Gastroesophageal sphincter (tissue), 3 donors: ENCODE results near the gene SLC47A2.

ENCODE experiments used
- CTCF ChIP-seq, 4 experiments: fragments of 200-600 bp in 2 of 4; fragments of 450-650 bp in 2 of 4; sonication (generic) in 1 of 4; IDR thresholded peaks; one replicate each; pipeline ENCODE4 v1.5.1; 2017 to 2019; ENCODE audit warnings: antibody characterized with exemption in 4 of 4, mild to moderate bottlenecking in 2 of 4, moderate library complexity in 2 of 4
- EP300 ChIP-seq: sonication (generic); formaldehyde crosslinking; IDR thresholded peaks from one replicate; pipeline ENCODE4 v1.6.1; 2017; ENCODE audit warnings: antibody characterized with exemption, mild to moderate bottlenecking
- POLR2A ChIP-seq, 2 donors: fragments of 450-650 bp; IDR thresholded peaks; one replicate each; pipeline ENCODE4 v1.6.1; 2017; ENCODE audit warnings: antibody characterized with exemption in 2 of 2, mild to moderate bottlenecking in 2 of 2, moderate library complexity in 1 of 2

- TF ChIP-seq CTCF (IDR thresholded peaks at IDR 0.05) = no peak
- no peak for TF ChIP-seq POLR2A (IDR thresholded peaks at IDR 0.05)
- no peak for TF ChIP-seq EP300
Observed at GRCh38 chr17:19670908-19671307, 45.5 kb downstream of the SLC47A2 start.
